Body of pancreas (tissue), 4 donors: ENCODE results near the gene CPD.
A peak's percentile ranks its signal among the peaks of the same experiment; 100 is the strongest.

ENCODE experiments used
- POLR2A ChIP-seq, 3 donors: fragments of 450-650 bp; IDR thresholded peaks; one replicate each; pipeline ENCODE4 v1.6.1; 2016; ENCODE audit warnings: antibody characterized with exemption in 3 of 3, mild to moderate bottlenecking in 2 of 3
- TF ChIP-seq, protein P1 (sequence below), 7 experiments: fragments of 450-650 bp in 4 of 7; fragments of 200-600 bp in 3 of 7; sonication (generic) in 3 of 7; IDR thresholded peaks; one replicate each; pipeline ENCODE4 v1.5.1; 2016 to 2019; ENCODE audit warnings: antibody characterized with exemption in 7 of 7

DNA sequence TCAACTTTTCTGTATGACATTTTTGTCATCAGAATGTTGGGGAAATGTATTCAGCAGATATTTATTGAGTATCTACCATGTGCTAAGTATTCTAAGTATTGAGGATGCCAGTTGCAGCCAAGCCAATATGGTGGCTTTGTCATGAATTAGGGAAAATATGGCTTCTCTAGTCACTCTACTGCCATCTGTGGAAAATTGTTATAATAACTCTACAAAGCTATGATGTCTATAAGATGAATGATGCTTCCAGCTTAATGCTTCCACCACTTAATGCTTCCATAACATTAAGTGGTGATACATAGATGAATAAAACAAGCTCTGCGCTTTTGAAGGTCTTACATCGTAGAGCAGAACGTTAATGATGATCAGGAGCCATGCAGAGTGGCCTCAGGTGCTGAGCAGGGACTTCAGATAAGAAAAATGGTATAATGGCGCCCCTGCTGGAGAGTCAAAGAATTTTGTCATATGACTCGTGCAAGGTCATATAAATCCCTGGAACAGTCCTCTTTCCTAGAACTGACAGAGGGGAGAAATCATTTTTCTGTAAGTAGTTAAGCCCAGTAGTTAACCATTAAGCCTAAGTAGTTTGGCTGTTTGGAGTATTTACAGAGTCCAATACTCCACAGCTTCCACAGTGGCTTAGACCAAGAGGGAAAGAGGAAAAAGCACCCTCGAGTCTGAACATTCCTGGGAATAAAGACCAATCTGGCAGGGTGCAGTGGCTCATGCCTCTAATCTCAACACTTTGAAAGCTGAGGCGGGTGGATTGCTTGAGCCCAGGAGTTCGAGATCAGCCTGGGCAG is 42.2 kb upstream of the CPD start:
- TF ChIP-seq, protein P1, sequence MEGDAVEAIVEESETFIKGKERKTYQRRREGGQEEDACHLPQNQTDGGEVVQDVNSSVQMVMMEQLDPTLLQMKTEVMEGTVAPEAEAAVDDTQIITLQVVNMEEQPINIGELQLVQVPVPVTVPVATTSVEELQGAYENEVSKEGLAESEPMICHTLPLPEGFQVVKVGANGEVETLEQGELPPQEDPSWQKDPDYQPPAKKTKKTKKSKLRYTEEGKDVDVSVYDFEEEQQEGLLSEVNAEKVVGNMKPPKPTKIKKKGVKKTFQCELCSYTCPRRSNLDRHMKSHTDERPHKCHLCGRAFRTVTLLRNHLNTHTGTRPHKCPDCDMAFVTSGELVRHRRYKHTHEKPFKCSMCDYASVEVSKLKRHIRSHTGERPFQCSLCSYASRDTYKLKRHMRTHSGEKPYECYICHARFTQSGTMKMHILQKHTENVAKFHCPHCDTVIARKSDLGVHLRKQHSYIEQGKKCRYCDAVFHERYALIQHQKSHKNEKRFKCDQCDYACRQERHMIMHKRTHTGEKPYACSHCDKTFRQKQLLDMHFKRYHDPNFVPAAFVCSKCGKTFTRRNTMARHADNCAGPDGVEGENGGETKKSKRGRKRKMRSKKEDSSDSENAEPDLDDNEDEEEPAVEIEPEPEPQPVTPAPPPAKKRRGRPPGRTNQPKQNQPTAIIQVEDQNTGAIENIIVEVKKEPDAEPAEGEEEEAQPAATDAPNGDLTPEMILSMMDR (IDR thresholded peaks at IDR 0.05), result peak in 6 of 7 experiments; percentile 47 to 79 (median 76)
- peak in 1 of 3 donors; percentile 7 for TF ChIP-seq POLR2A (IDR thresholded peaks at IDR 0.05)
